GM19240 (cell line): ENCODE results near the gene OSTN.
"Not testable (repeated sequence)": the region's sequence is repeated elsewhere in the genome, so short reads cannot be mapped to it uniquely, and the experiment has no call there.

Source experiments
- DNase-seq: peaks from one replicate; pipeline ENCODE4 v3.0.0; 2011; ENCODE audit warnings: low spot score; ENCODE audit not compliant: insufficient read length

Gene OSTN

GRCh38 chr3:191263365-191263764, 64.3 kb downstream of the OSTN start:
- DNase-seq = no peak

- no peak for DNase-seq
Observed at GRCh38 chr3:191263850-191264249, 64.8 kb downstream of the OSTN start.

DNA sequence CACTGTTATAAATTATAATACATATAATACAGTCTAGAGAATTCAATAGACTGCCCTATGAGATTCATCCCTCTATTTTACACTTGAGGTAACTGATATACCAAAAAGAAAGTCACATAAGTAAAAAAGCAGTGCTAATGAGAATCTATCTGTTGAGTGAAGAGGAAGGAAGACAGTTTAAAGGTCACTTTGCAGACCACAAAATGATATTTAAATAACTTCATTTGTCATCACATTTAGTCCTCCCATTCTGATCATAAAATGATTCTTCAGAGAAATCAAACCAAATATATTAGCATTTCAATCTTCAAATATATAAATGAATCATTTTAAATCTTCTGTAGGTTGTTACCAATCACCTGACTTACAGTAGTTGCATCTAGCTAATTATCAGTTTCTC, 69.7 kb downstream of the OSTN start:
- no peak for DNase-seq

GRCh38 chr3:191269289-191270085, 70.4 kb downstream of the OSTN start:
- DNase-seq = no peak

DNA sequence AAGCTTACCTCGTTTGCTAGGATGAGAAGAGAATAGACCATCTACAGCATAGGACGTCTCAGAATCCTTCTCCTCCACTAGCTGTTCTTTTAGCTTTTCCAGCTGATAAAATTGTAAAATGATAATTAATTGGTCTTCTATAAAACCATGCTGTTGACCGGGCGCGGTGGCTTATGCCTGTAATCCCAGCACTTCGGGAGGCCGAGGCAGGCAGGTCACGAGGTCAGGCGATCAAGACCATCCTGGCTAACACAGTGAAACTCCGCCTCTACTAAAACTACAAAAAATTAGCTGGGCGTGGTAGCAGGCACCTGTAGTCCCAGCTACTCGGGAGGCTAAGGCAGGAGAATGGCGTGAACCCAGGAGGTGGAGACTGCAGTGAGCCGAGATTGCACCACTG, 76.2 kb downstream of the OSTN start:
- not testable (repeated sequence) for DNase-seq

GRCh38 chr3:191275751-191276150, 76.7 kb downstream of the OSTN start:
- DNase-seq = no peak

GRCh38 chr3:191280111-191280510, 81.1 kb downstream of the OSTN start:
- no peak for DNase-seq

GRCh38 chr3:191280882-191281281, 81.8 kb downstream of the OSTN start:
- DNase-seq = no peak

GRCh38 chr3:191282251-191283185, 83.5 kb downstream of the OSTN start:
- no peak for DNase-seq

DNA sequence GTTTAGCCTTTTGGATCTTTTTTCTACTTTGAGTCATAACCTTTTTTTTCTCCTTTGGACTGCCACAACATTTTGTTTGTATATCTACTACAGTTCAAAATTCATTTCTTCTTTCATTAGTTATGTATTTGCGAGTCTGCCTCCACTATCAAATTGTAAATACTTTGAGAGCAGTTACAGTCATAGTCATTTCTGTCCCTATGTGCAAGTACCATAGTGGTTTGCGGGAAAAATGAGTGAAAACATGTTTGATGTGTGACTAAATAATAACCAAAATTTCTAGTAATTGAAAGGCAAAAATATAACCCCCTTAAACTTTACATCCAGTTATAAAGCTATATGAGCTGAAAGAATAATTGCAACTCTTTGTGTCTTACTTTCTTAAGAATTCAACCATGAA, 84.4 kb downstream of the OSTN start:
- DNase-seq = no peak

DNA sequence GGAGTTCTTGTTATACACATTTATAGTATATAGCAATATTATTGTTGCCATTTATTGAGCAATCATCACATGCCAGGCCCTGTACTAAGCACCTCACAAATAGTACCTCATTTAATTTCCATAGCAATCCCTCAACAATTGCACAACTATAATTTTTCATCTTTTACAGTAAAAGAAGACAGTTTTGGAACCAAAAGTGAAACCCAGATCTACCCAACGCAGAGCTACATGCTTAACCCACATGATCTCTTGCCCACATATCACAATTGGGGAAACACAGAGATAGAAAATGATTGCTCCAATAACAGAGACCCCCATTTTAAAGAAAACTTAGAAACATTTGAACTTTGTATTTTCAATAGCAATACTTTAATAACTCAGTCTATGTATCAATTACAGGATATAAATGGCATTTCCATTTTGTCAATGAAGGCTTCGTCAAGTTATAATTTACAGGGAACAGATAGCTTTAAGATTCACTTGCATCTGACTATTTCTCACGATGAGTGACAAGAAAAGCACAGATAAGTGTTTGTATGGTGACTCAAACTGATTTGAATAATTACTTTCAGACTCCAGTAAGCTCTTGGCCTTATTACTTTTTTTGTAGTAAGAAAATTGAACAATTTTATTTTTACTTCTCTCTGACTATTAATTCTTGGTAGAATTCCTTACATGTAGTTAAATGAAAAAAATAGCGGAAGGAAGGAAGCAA, 91.4 kb downstream of the OSTN start:
- no peak for DNase-seq

- no peak for DNase-seq
Observed at GRCh38 chr3:191292243-191293015, 93.4 kb downstream of the OSTN start.

- DNase-seq = no peak
Observed at GRCh38 chr3:191294291-191294690, 95.2 kb downstream of the OSTN start.

DNA sequence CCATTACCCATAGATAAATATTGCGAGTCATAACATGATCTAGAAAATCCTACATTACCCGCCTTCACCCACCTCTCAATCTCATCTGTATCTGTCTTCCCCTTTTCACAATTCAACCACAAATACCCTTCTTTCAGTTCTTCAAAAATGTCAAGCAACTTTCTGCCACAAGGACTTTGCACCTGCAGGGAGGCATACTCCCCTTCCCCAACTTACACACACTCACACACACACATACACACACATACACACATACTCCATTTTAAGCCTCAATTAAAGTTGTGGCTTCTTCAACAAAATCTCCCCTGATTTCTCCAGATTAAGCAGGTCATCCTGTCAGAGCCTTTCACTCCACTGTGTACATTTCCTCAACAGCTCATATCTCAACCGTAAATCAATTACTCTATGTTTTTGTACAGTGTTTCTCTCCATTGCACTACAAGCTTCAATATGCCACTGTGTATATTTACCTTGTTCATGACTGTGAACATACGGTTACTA, 97.0 kb downstream of the OSTN start:
- no peak for DNase-seq

DNA sequence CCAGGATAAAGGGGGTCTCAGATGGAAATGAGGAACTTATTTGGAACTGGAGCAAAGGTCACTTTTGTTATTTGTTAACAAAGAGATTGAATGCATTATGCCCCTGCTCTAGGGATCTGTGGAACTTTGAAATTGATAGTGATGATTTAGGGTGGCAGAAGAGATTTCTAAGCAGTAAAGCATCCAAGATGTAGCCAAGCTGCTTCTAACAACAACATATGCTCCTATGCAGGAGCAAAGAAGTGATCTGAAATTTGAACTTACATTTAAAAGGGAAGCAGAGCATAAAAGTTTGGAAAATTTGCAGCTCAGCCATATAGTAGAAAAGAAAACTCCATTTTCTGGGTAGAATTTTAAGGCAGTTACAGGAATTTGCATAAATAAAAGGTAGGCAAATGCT, 99.8 kb downstream of the OSTN start:
- no peak for DNase-seq

- no peak for DNase-seq
Observed at GRCh38 chr3:191300422-191300821, 101.4 kb downstream of the OSTN start.

- no peak for DNase-seq
Observed at GRCh38 chr3:191301017-191301416, 102.0 kb downstream of the OSTN start.

GRCh38 chr3:191301782-191302411, 102.9 kb downstream of the OSTN start:
- DNase-seq = no peak

DNA sequence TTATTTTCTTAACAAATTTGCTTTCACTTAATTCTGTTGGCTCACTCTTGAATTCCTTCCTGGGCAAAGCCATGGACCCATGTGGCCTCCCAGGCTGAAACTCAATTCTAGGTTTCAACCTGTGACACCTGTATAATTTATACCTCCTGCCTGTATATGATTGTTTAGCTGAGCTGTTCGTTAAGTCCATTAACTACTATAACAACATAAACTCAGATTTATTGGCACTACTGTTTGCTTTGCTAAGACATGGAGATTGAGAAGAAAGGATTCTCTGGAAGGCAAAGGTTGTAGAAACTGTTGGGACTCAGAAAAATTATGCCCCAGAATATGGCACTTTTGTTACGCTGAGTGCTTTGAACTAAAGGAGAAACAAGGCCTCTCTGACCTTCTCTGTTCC, 103.4 kb downstream of the OSTN start:
- DNase-seq = no peak

DNA sequence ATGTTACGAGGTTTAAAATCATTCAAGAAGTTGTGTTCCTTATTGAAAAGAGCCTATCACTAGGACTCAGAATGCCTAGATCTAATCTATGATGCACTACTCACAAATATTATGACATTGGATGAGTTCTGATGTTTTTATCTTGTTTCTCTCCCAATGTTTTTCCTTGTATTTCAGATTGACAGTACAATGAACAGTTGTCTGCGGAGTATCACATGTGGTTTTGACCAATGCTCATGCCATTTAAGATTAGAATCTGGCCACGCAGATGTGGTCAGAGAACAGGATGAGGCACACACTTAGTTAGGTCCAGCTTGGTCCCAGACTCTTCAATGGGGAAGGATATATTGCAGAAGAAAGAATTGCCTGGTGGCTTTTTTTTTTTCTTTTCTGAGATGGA, 104.6 kb downstream of the OSTN start:
- DNase-seq = no peak
